Vagina (tissue), 2 donors: Measurements from ENCODE around the gene ASTL.

Experiments
- CTCF ChIP-seq, 3 experiments: fragments of 450-650 bp in 2 of 3; fragments of 200-600 bp in 1 of 3; sonication (generic) in 1 of 3; IDR thresholded peaks; one replicate each; pipeline ENCODE4 v1.5.1; 2017 to 2019; ENCODE audit warnings: antibody characterized with exemption in 3 of 3, mild to moderate bottlenecking in 2 of 3, moderate library complexity in 2 of 3
- POLR2A ChIP-seq, 2 donors: fragments of 450-650 bp; IDR thresholded peaks; one replicate each; pipeline ENCODE4 v1.6.1; 2017; ENCODE audit warnings: antibody characterized with exemption in 2 of 2, mild to moderate bottlenecking in 2 of 2, moderate library complexity in 2 of 2
- POLR2AphosphoS5 ChIP-seq, 2 donors: sonication (generic); formaldehyde crosslinking; IDR thresholded peaks; one replicate each; pipeline ENCODE4 v1.9.0; 2017; ENCODE audit warnings: antibody characterized with exemption in 2 of 2, mild to moderate bottlenecking in 2 of 2, low read depth in 1 of 2; ENCODE audit not compliant: insufficient read depth in 1 of 2

GRCh38 chr2:96184989-96185388 lies 46.7 kb upstream of the ASTL start:
- TF ChIP-seq POLR2AphosphoS5 (IDR thresholded peaks at IDR 0.05; ENCODE audit: insufficient read depth in 1 of 2, low read depth in 1 of 2) = no peak
- no peak for TF ChIP-seq CTCF (IDR thresholded peaks at IDR 0.05)
- no peak for TF ChIP-seq POLR2A (IDR thresholded peaks at IDR 0.05)
